Measurements from ENCODE around the gene FAF1.

Gene FAF1

GRCh38 chr1:50699795-50700194, 260.3 kb downstream of the FAF1 start:
- no peak for DNase-seq

DNA sequence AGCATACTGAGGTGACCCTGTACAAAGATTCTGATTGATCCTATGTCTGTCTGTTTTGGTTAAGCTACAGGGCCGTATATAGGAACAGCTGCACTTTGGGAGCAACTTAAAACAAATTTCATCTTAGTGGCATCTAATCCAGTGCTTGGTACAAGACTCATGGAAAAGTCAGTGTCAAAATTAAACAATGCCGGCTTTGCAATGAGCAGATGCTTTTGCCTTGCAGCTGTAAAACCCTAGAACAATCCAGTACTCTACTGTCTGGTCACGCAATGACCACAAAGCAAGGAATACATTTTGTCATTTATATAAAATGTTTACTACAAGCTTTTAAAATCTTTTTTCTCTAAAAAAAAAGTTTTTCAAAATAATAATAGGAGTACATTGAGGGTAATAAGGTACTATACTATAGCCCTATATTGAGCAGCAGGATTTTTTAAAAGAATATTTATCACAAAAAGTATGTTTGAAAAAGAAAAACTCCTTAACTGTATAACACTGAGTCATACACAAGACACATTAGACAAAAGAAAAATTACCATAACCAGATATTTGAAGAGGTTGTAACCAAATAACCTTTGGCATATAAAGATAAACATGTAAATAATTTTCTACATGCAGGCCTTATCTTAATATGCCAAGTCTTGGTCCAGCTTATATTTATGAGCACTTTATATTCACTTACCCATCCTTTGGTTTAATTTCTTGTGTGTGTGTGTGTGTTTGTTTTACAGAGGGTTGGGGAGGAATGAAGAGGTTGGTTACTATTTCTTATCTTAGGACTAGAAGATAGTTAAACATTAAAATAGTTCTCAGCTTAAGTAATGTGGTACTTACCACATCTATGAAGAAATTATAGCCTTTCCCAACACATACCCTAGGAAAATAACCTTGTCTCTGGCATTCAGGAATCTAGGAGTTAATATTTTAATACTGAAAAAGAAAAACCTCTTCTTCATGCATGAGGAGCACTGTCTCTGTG, 262.3 kb downstream of the FAF1 start:
- DNase-seq, result no peak

GRCh38 chr1:50693829-50694228, 266.2 kb downstream of the FAF1 start:
- no peak for DNase-seq

DNA sequence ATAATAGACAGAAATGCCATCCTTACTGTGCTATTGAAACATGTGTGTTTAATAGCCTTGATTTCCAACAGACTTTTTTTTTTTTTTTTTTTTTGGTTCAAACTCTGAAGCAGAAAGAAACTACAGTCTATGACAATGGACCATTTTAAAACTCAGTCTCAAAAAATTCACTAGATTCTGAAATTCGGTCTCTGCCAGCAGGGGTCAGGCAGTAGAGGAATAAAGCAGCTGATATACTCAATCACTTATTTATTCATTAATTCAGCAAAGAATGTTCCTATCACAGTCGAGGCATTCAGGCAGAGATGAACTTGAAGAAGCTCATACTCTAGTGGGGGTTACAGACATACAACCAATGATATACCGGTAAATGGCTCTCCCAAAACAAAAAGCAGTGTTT, 275.9 kb downstream of the FAF1 start:
- no peak for DNase-seq

- no peak for DNase-seq
These were observed 278.1 kb downstream of the FAF1 start for GRCh38 chr1:50681931-50682330.

DNA sequence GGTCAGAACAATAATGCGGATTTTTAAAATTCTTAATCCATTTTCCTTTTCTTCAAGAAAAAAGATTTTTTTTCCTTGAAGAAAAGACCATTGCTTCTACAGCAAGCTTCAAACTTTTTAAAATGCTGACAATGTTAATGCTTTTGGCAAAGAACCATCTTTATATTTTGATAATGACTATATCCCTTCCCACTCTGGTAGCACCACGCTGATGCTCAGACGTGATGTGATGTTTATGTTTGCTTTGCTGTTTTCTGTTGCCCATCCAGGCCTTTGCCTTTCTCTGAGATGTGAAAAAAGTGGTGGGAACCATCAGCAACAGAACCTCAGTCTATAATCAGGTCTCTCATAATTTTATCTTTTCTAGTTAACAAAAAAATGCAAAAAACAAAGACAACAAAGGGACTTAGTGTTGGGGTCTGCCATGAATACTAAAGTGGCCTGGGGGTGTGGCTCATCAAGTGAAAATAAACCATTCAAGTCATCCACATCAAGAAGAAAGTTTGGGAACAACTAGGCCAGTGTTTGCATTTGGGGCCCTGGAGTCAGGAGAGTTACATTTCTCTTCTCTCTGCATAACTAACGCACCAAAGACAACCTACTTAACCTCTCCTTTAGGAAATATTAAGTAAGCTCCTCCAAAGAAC, 292.2 kb downstream of the FAF1 start:
- DNase-seq, result no peak

GRCh38 chr1:50667272-50667671, 292.8 kb downstream of the FAF1 start:
- no peak for DNase-seq

DNA sequence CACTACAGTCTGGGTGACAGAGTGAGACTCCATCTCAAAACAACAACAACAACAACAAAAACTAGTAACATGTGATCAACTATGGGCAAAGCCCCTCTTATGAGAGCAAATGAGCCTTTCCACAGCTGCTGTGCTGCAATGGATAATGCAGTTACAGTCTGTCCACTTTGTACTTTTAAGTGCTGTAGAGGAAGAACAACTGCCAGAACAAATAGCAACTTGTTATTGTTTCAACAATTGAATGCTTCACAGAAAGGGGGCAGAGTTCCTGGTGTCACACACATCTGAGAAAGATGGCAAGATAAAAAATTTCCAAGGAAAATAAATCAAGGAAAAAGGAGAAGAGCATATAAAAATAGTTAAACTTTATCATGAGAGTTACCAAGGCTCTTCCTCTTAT, 293.2 kb downstream of the FAF1 start:
- DNase-seq, result no peak

- no peak for DNase-seq
These were observed 294.7 kb downstream of the FAF1 start for GRCh38 chr1:50665413-50665812.

- DNase-seq, result no peak
These were observed 298.4 kb downstream of the FAF1 start for GRCh38 chr1:50661626-50662025.

- DNase-seq, result no peak
These were observed 300.9 kb downstream of the FAF1 start for GRCh38 chr1:50659107-50659662.

- no peak for DNase-seq
These were observed 301.5 kb downstream of the FAF1 start for GRCh38 chr1:50658459-50659076.

DNA sequence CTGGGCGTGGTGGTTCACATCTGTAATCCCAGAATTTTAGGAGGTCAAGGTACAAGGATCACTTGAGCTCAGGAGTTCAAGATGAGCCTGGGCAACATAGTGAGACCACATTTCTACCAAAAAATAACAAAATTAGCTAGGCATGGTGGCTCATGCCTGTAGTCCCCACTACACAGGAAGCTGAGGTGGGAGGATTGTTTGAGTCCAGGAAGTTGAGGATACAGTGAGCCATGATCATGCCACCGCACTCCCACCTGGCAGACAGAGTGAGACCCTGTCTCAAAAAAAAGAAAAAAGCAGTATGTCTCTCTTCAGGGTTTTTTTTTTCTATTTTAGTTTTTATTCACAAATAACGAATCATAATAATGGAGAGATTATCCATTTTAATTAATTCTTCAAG, 303.1 kb downstream of the FAF1 start:
- DNase-seq, result no peak

- no peak for DNase-seq
These were observed 308.4 kb downstream of the FAF1 start for GRCh38 chr1:50651476-50652263.

DNA sequence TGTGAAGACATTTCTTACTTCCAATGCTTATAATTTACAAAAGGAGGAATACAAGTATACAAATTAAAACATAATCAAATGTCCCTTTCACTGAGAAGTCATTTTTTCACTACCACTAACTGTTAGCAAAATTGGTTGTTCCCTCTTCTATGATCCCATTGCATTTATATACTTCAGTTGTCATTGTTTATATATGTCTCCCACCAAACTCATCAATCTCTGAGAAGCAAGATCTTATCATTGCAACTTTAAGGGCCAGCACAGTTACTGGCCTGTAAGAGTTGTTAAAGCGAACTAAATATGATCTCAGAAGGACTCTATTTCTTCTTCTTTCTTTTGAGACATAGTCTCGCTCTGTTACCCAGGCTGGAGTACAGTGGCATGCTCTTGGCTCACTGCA, 313.5 kb downstream of the FAF1 start:
- no peak for DNase-seq

DNA sequence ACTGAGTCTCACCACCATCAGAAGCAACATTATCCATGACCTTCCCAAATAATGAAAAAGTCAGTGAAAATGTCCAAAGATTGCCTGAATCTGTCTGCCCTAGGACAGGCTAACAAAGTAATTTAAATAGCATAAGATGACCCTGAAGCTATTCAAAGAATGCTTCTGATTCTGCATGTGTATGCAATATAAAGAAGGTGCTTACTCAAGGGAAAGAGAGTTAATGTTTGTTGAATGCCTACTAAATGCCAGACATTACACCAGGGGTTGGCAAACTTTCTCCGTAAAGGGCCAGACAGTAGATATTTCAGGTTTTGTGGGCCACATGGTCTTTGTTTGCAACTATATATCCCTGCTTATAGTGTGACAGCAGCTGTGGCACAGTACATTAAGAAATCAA, 314.9 kb downstream of the FAF1 start:
- DNase-seq, result no peak

DNA sequence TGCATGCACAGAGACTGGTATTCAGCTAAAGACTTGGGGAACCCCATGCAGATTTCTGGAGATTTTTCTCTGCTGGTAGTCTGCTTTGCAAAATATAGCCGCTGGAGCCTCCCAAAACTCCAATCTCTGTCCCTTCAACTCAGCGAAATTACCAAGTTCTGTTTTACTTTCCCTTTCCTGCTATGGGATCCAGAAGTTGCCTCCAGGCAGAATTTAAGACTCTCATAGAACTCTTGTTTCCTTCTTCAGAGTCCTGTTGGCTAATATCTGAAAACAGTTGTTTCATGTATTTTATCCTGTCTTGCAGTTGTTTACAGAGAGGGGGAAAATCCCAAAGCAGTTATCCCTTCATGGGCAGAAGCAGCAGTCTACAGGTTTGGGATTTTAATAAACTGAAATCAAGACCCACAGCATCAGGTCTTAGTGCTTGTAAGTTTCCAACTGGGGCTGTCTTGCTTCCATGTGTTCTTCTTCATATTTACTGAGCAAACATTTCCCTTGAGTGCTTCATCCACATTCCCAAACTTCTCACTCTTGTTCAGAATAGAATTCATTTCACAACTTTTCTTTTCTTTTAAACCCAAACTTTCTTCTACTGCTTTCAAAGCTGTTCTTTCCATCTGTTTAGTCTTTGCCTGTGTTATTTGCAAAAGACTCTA, 315.5 kb downstream of the FAF1 start:
- no peak for DNase-seq

- DNase-seq, result no peak
These were observed 322.6 kb downstream of the FAF1 start for GRCh38 chr1:50637460-50637859.

GRCh38 chr1:50634251-50634650, 325.8 kb downstream of the FAF1 start:
- DNase-seq, result no peak

DNA sequence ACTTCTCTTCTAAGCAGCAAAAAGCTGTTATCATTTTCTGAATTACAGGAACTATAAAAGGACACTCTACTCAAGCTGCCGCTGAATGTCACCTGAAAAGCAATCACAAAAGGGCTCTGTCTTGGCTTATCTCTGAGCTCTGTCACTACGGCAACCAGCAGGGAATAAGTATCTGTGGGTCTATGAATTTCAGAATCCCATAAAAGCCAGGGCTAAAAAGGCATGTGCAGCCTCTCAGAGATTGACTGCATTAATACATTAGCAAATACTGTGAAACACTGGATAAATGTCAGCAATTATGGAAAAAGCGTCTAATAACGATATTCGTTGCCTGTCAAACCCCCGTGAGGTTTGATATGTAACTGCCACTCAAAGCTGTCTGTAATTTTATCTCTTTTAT, 326.6 kb downstream of the FAF1 start:
- DNase-seq, result no peak

GRCh38 chr1:50631161-50631560, 328.9 kb downstream of the FAF1 start:
- no peak for DNase-seq

- no peak for DNase-seq
These were observed 337.8 kb downstream of the FAF1 start for GRCh38 chr1:50622259-50622658.

Data from effector CD4-positive, alpha-beta T cell (primary cell).